Bronchial epithelial cell (primary cell): Measurements from ENCODE around the gene TMEM213. TPM values are rescaled to one million over a fixed set of nuclear protein-coding genes. Genes with fewer than 3 reads are reported as not detected.
A peak's percentile ranks its signal among the peaks of the same experiment; 100 is the strongest.

Source experiments
- DNase-seq: peaks from one replicate; pipeline ENCODE4 v3.0.0-alpha.2; 2010; ENCODE audit warnings: low read depth
- FAIRE-seq: peaks from 2 replicates; lab custom pipeline; 2011; peaks lifted over from hg19 to GRCh38; lab: Jason Lieb, UNC
- H3K27me3 ChIP-seq: 2 replicates; pipeline ENCODE4 v1.5.1; 2011; ENCODE audit warnings: low read length; ENCODE audit not compliant: control insufficient read depth, insufficient read depth
- H3K36me3 ChIP-seq: 2 replicates; pipeline ENCODE4 v1.5.1; 2011; ENCODE audit warnings: low read length; ENCODE audit not compliant: control insufficient read depth, insufficient read depth
- H3K4me3 ChIP-seq: 2 replicates; pipeline ENCODE4 v1.5.1; 2011; ENCODE audit warnings: mild to moderate bottlenecking, low read depth, low read length, control low read depth
- CTCF ChIP-seq: IDR thresholded peaks from 2 replicates; pipeline ENCODE4 v1.5.1; 2011; ENCODE audit warnings: mild to moderate bottlenecking, moderate library complexity, low read length, control low read depth, inconsistent platforms; ENCODE audit not compliant: insufficient read depth, severe bottlenecking
- total RNA-seq: library from RNA; depleted of rRNA; stranded (reverse); fragments of >200 nt; gene quantifications from 2 replicates; pipeline ENCODE4 v1.2.1, GENCODE V29; 2014

TMEM213 gene
- total RNA-seq, 1 donor from 2014 or later = not detected

- no peaks in the 10 kb centered on the region for H3K27me3 ChIP-seq
- no peaks in the 10 kb centered on the region for H3K36me3 ChIP-seq
- no peak overlapping the region for H3K4me3 ChIP-seq
- DNase-seq (no peak), FAIRE-seq (no peak)
- TF ChIP-seq CTCF = no peak
Measured at GRCh38 chr7:138833596-138833995, 35.8 kb downstream of the TMEM213 start.

GRCh38 chr7:138834583-138834982 is 36.8 kb downstream of the TMEM213 start:
- Histone ChIP-seq H3K27me3 (no peaks in the 10 kb centered on the region), H3K36me3 (no peaks in the 10 kb centered on the region), H3K4me3 (no peak overlapping the region)
- no peak for TF ChIP-seq CTCF
- FAIRE-seq = no peak
- DNase-seq = no peak

- DNase-seq (no peak), FAIRE-seq (no peak)
- TF ChIP-seq CTCF = no peak
- H3K36me3 ChIP-seq = no peaks in the 10 kb centered on the region
- no peak overlapping the region for H3K4me3 ChIP-seq
- H3K27me3 ChIP-seq = no peaks in the 10 kb centered on the region
Measured at GRCh38 chr7:138835087-138835486, 37.3 kb downstream of the TMEM213 start.

GRCh38 chr7:138837627-138838026 is 39.8 kb downstream of the TMEM213 start:
- Histone ChIP-seq H3K27me3 (no peaks in the 10 kb centered on the region), H3K4me3 (no peak overlapping the region), H3K36me3 (no peaks in the 10 kb centered on the region)
- DNase-seq (peak; percentile 14), FAIRE-seq (no peak)
- TF ChIP-seq CTCF = no peak

- H3K4me3 ChIP-seq = no peak overlapping the region
- no peak for TF ChIP-seq CTCF
- FAIRE-seq = no peak
- no peaks in the 10 kb centered on the region for H3K27me3 ChIP-seq
- no peak for DNase-seq
- no peaks in the 10 kb centered on the region for H3K36me3 ChIP-seq
Measured at GRCh38 chr7:138838166-138838565, 40.4 kb downstream of the TMEM213 start.

GRCh38 chr7:138842111-138842510 is 44.3 kb downstream of the TMEM213 start:
- no peak for TF ChIP-seq CTCF
- Histone ChIP-seq H3K27me3 (no peaks in the 10 kb centered on the region), H3K36me3 (no peaks in the 10 kb centered on the region), H3K4me3 (no peak overlapping the region)
- DNase-seq (peak; percentile 30), FAIRE-seq (no peak)
